ENCODE data around the gene FABP1. TPM values are rescaled to one million over a fixed set of nuclear protein-coding genes. Genes with fewer than 3 reads are reported as not detected.

The FABP1 gene
- total and polyA plus RNA-seq, 9 of the 15 experiments (the other 6 are each of a cell fraction or from before 2014, with no cell fraction given), result 0.64 TPM; not detected in 8

DNA sequence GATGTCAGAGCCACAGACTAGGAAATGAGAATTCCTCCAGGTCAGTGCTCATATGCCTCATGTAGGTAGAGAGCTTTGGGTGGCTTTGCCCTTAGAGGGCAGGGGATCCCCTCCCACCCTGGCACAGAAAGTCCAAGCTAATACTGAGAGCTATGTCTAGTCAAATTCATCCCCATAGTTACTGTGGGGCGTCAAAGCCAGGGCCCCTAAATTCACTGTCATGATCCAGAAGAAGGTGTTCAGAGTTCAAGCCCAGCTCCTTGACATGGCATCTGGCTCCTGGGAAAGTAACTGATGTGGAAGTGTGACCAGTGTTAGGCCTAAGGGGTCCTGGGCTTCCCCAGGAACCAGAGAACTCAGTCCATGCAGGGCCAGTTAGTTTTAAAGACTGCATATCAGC lies 44.1 kb upstream of the FABP1 start:
- no peaks in the 10 kb centered on the region for H3K36me3 ChIP-seq (ENCODE audit: control insufficient read depth, insufficient read depth, low read length)
- no peak overlapping the region for H3K9ac ChIP-seq (ENCODE audit: insufficient read depth in 1 of 2, low read depth in 2 of 2, low read length in 2 of 2)
- peaks cover 3 to 32% of the 10 kb centered on the region in 2 experiments; a peak in 4 of 5 replicates for H3K27me3 ChIP-seq (ENCODE audit: control insufficient read depth in 2 of 2, insufficient read depth in 2 of 2, low read length in 2 of 2)
- intact Hi-C loops (cut with micrococcal nuclease) (no loop called here), in situ Hi-C loops (cut with MboI) (no loop called here)
- TF ChIP-seq ETV6 (IDR thresholded peaks at IDR 0.05; ENCODE audit: borderline replicate concordance in 1 of 2, low read depth in 2 of 2, low read length in 1 of 2) (no peak), ETV6 (CRISPR knock-in tag; IDR thresholded peaks at IDR 0.05; ENCODE audit: borderline replicate concordance) (no peak), EGR1 (conservative IDR thresholded peaks at IDR 0.05) (no peak), SMAD3 (CRISPR knock-in tag; conservative IDR thresholded peaks at IDR 0.05) (no peak), GABPB1 (CRISPR knock-in tag; IDR thresholded peaks at IDR 0.05) (no peak), ZZZ3 (IDR thresholded peaks at IDR 0.05) (no peak), ZKSCAN1 (IDR thresholded peaks at IDR 0.05; ENCODE audit: low read depth, low read length) (no peak)
- TF ChIP-seq, protein P1, sequence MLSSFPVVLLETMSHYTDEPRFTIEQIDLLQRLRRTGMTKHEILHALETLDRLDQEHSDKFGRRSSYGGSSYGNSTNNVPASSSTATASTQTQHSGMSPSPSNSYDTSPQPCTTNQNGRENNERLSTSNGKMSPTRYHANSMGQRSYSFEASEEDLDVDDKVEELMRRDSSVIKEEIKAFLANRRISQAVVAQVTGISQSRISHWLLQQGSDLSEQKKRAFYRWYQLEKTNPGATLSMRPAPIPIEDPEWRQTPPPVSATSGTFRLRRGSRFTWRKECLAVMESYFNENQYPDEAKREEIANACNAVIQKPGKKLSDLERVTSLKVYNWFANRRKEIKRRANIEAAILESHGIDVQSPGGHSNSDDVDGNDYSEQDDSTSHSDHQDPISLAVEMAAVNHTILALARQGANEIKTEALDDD (IDR thresholded peaks at IDR 0.05), result no peak
- no peak overlapping the region for H3K27ac ChIP-seq (ENCODE audit: extremely low read depth, low read depth, low read length)
- POLR2A ChIA-PET, result interaction anchor here (0.6 kb wide), 1 partner anchor 329 kb away, joined by 3 read pairs; no protein-coding TSS in a partner anchor
- H3K79me2 ChIP-seq (ENCODE audit: control insufficient read depth, insufficient read depth, low read length), result no peaks in the 10 kb centered on the region
- WGBS (ENCODE audit: insufficient coverage, low coverage, missing lambda C conversion rate), result 0% methylated on average over 1 of the region's 1 CpG
- no TSS peak for BruUV-seq (replicated peaks)
- no peak overlapping the region for H2AFZ ChIP-seq (ENCODE audit: low read depth, low read length)
- H3K4me3 ChIP-seq, result no peak overlapping the region
- H3K9me3 ChIP-seq (replicated peaks; ENCODE audit: control insufficient read depth, insufficient read depth, low read depth, low read length), result no peaks in the 10 kb centered on the region
- DNase-seq (ENCODE audit: extremely low read depth in 1 of 4, low spot score in 3 of 4) (no peak), FAIRE-seq (no peak), ATAC-seq (no peak)
- no peaks in the 10 kb centered on the region for H3K9me1 ChIP-seq (ENCODE audit: control insufficient read depth, insufficient read depth, low read length)
- no peaks in the 10 kb centered on the region for H4K20me1 ChIP-seq (replicated peaks; ENCODE audit: control insufficient read depth, insufficient read depth, low read length)
- H3K4me1 ChIP-seq (replicated peaks in 1 of 2; ENCODE audit: control insufficient read depth in 2 of 2, insufficient read depth in 2 of 2, low read length in 2 of 2), result peaks cover 0 to 3% of the 10 kb centered on the region in 2 experiments; a peak in 1 of 5 replicates
- CTCF ChIA-PET (ENCODE audit: low intra/inter-chr PET ratio), result no interaction called here
- no peak overlapping the region for H3K4me2 ChIP-seq (ENCODE audit: insufficient read depth, low read length)

Data from K562 (cell line).